Small intestine (tissue), 7 donors: Measurements from ENCODE around the gene CARD10. TPM values are rescaled to one million over a fixed set of nuclear protein-coding genes. Genes with fewer than 3 reads are reported as not detected.

ENCODE experiments used
- DNase-seq, 2 donors: peaks; one replicate each; pipeline versions ENCODE4 v3.0.0 to v3.0.0-alpha.2; 2013
- FAIRE-seq: peaks from 2 replicates; lab custom pipeline; 2012; peaks lifted over from hg19 to GRCh38; lab: Jason Lieb, UNC
- H3K27ac ChIP-seq, 3 donors: one replicate each; pipeline ENCODE4 v1.5.1; 2013; ENCODE audit warnings: low read length in 2 of 3, mild to moderate bottlenecking in 2 of 3, control low read depth in 1 of 3, inconsistent platforms in 1 of 3, low read depth in 1 of 3, moderate library complexity in 1 of 3
- H3K27me3 ChIP-seq, 3 donors: one replicate each; pipeline ENCODE4 v1.6.1; 2013; ENCODE audit warnings: low read length in 3 of 3, inconsistent platforms in 1 of 3; ENCODE audit not compliant: control insufficient read depth in 3 of 3, insufficient read depth in 3 of 3
- H3K36me3 ChIP-seq, 3 donors: one replicate each; pipeline ENCODE4 v1.6.1; 2013; ENCODE audit warnings: low read length in 3 of 3, inconsistent platforms in 1 of 3, low read depth in 1 of 3, mild to moderate bottlenecking in 1 of 3, moderate library complexity in 1 of 3; ENCODE audit not compliant: control insufficient read depth in 3 of 3, insufficient read depth in 2 of 3
- H3K4me1 ChIP-seq, 3 donors: one replicate each; pipeline ENCODE4 v1.6.1; 2013; ENCODE audit warnings: low read length in 2 of 3, inconsistent platforms in 1 of 3, low read depth in 1 of 3, mild to moderate bottlenecking in 1 of 3, moderate library complexity in 1 of 3; ENCODE audit not compliant: control insufficient read depth in 3 of 3, insufficient read depth in 2 of 3
- H3K4me3 ChIP-seq, 3 donors: one replicate each; pipeline ENCODE4 v1.5.1; 2013; ENCODE audit warnings: low read length in 3 of 3, control low read depth in 1 of 3, inconsistent platforms in 1 of 3, low read depth in 1 of 3, mild to moderate bottlenecking in 1 of 3, moderate library complexity in 1 of 3
- H3K9me3 ChIP-seq, 2 donors: one replicate each; pipeline ENCODE4 v1.6.1; 2013; ENCODE audit warnings: low read depth in 1 of 2, low read length in 1 of 2; ENCODE audit not compliant: control insufficient read depth in 2 of 2, insufficient read depth in 1 of 2
- WGBS, 3 donors: extraction: QIAGEN DNeasy Blood & Tissue Kit; methylation state at CpG; one replicate each; pipeline ENCODE4 v1.1.7; 2013; 5-methylcytosine and 5-hydroxymethylcytosine counted together
- polyA plus RNA-seq, 4 donors: library from polyadenylated mRNA; stranded (reverse) in 3 of 4; unstranded in 1 of 4; fragments of 200-250 nt in 3 of 4; fragments of 120-200 nt in 1 of 4; gene quantifications; one replicate each; pipeline versions ENCODE4 v1.2.1 to v1.2.3, GENCODE V29; 2013
- donor health status: healthy with polysubstance abuse.
- donor health status: control.
- donor health status: control.
- donor health status: Bipolar disorder and iron deficiency.
- donor health status: healthy.

CARD10 gene
- polyA plus RNA-seq, 4 donors = 31.5 to 129 (median 88.8) TPM

- Histone ChIP-seq H3K27ac (peak overlapping the region in 2 of 3 donors; percentile 16 to 33), H3K4me1 (peaks cover 2 to 67% (median 9%) of the 10 kb centered on the region in 3 donors), H3K27me3 (no peaks in the 10 kb centered on the region), H3K4me3 (no peak overlapping the region), H3K36me3 (peaks cover 2 to 89% (median 7%) of the 10 kb centered on the region in 3 donors), H3K9me3 (no peaks in the 10 kb centered on the region)
- 66 to 72% (median 69%) methylated on average over 21 to 22 of the region's 22 CpGs for WGBS, 3 donors
- DNase-seq (peak in 1 of 2 donors; percentile 52), FAIRE-seq (no peak)
Observed at GRCh38 chr22:37508431-37508992, 10.7 kb downstream of the CARD10 start.

- no peak overlapping the region for H3K4me3 ChIP-seq
- H3K36me3 ChIP-seq = peaks cover 2 to 89% (median 7%) of the 10 kb centered on the region in 3 donors
- FAIRE-seq (no peak), DNase-seq (no peak)
- 88 to 97% (median 92%) methylated on average over 10 of the region's 10 CpGs for WGBS, 3 donors
- peaks cover 2 to 67% (median 11%) of the 10 kb centered on the region in 3 donors for H3K4me1 ChIP-seq
- H3K27ac ChIP-seq = peak overlapping the region in 1 of 3 donors; percentile 33
- H3K27me3 ChIP-seq = no peaks in the 10 kb centered on the region
- H3K9me3 ChIP-seq = no peaks in the 10 kb centered on the region
Observed at GRCh38 chr22:37507731-37508130, 11.5 kb downstream of the CARD10 start.

- Histone ChIP-seq H3K4me1 (peaks cover 2 to 67% (median 8%) of the 10 kb centered on the region in 3 donors), H3K27ac (no peak overlapping the region)
- no peak for FAIRE-seq
Observed at GRCh38 chr22:37505989-37506388, 13.2 kb downstream of the CARD10 start.

GRCh38 chr22:37505565-37505964, 13.7 kb downstream of the CARD10 start:
- DNase-seq (no peak), FAIRE-seq (no peak)
- Histone ChIP-seq H3K4me3 (no peak overlapping the region), H3K9me3 (no peaks in the 10 kb centered on the region), H3K36me3 (peaks cover 0 to 94% (median 7%) of the 10 kb centered on the region in 3 donors), H3K27me3 (no peaks in the 10 kb centered on the region), H3K4me1 (peaks cover 2 to 67% (median 8%) of the 10 kb centered on the region in 3 donors), H3K27ac (no peak overlapping the region)
- WGBS, 3 donors = 89 to 97% (median 89%) methylated on average over 4 of the region's 4 CpGs

More at GRCh38 chr22:37505989-37506388, 13.2 kb downstream of the CARD10 start:
- WGBS, 3 donors = 87 to 90% (median 87%) methylated on average over 14 of the region's 14 CpGs
- H3K4me3 ChIP-seq = no peak overlapping the region
- peaks cover 2 to 94% (median 7%) of the 10 kb centered on the region in 3 donors for H3K36me3 ChIP-seq
- no peak for DNase-seq
- H3K9me3 ChIP-seq = no peaks in the 10 kb centered on the region
- H3K27me3 ChIP-seq = no peaks in the 10 kb centered on the region

- H3K9me3 ChIP-seq = no peaks in the 10 kb centered on the region
- peak overlapping the region; percentile 84 to 95 (median 95) for H3K27ac ChIP-seq
- no peak for FAIRE-seq
- H3K36me3 ChIP-seq = peaks cover 0 to 94% (median 7%) of the 10 kb centered on the region in 3 donors
- no peaks in the 10 kb centered on the region for H3K27me3 ChIP-seq
- DNase-seq = no peak
- H3K4me3 ChIP-seq = no peak overlapping the region
- peaks cover 2 to 67% (median 3%) of the 10 kb centered on the region in 3 donors for H3K4me1 ChIP-seq
- 93 to 100% (median 94%) methylated on average over 4 of the region's 4 CpGs for WGBS, 3 donors
Observed at GRCh38 chr22:37504964-37505363, 14.3 kb downstream of the CARD10 start.

- peaks cover 0 to 97% (median 7%) of the 10 kb centered on the region in 3 donors for H3K36me3 ChIP-seq
- FAIRE-seq (no peak), DNase-seq (peak; percentile 67 to 92)
Observed at GRCh38 chr22:37503850-37504249, 15.4 kb downstream of the CARD10 start.

GRCh38 chr22:37503183-37503683, 16.0 kb downstream of the CARD10 start:
- Histone ChIP-seq H3K27ac (peak overlapping the region; percentile 95 to 97 (median 95)), H3K36me3 (peaks cover 0 to 97% (median 7%) of the 10 kb centered on the region in 3 donors), H3K4me1 (peaks cover 0 to 67% (median 3%) of the 10 kb centered on the region in 3 donors), H3K4me3 (no peak overlapping the region), H3K9me3 (no peaks in the 10 kb centered on the region), H3K27me3 (no peaks in the 10 kb centered on the region)
- WGBS, 3 donors = 63 to 71% (median 66%) methylated on average over 3 of the region's 3 CpGs
- FAIRE-seq (no peak), DNase-seq (peak in 1 of 2 donors; percentile 43)

More at GRCh38 chr22:37503850-37504249, 15.4 kb downstream of the CARD10 start:
- Histone ChIP-seq H3K4me1 (peaks cover 0 to 68% (median 3%) of the 10 kb centered on the region in 3 donors), H3K4me3 (no peak overlapping the region), H3K27ac (peak overlapping the region; percentile 95 to 97 (median 95)), H3K27me3 (no peaks in the 10 kb centered on the region), H3K9me3 (no peaks in the 10 kb centered on the region)
- 33 to 63% (median 42%) methylated on average over 11 of the region's 11 CpGs for WGBS, 3 donors

GRCh38 chr22:37502342-37503182, 16.7 kb downstream of the CARD10 start:
- 16 to 56% (median 23%) methylated on average over 15 to 16 of the region's 16 CpGs for WGBS, 3 donors
- no peak overlapping the region for H3K4me3 ChIP-seq
- H3K27ac ChIP-seq = peak overlapping the region; percentile 95 to 97 (median 95)
- H3K36me3 ChIP-seq = peaks cover 0 to 96% (median 7%) of the 10 kb centered on the region in 3 donors
- peaks cover 0 to 67% (median 3%) of the 10 kb centered on the region in 3 donors for H3K4me1 ChIP-seq
- H3K9me3 ChIP-seq = no peaks in the 10 kb centered on the region
- no peaks in the 10 kb centered on the region for H3K27me3 ChIP-seq
- no peak for FAIRE-seq
- peak; percentile 96 to 99 for DNase-seq
